Upper lobe of left lung (tissue), 6 donors: Measurements from ENCODE around the gene CCNI. TPM values are rescaled to one million over a fixed set of nuclear protein-coding genes. Genes with fewer than 3 reads are reported as not detected.

Source experiments
- ATAC-seq, 2 donors: fragments of 200-7000 bp; cut with Tn5 transposase; one replicate each; pipeline ENCODE4 v1.9.1; 2022; ENCODE audit warnings: mild to moderate bottlenecking in 2 of 2, moderate library complexity in 2 of 2; ENCODE audit not compliant: low FRiP score in 2 of 2
- DNase-seq, 2 donors: peaks; one replicate each; pipeline ENCODE4 v3.0.0-alpha.2; 2019 to 2020
- H3K27ac ChIP-seq, 4 donors: fragments of 200-600 bp; sonication (generic); one replicate each; pipeline ENCODE4 v1.5.1; 2016 to 2019
- H3K27me3 ChIP-seq, 4 donors: fragments of 200-600 bp; sonication (generic); one replicate each; pipeline ENCODE4 v1.5.1; 2017 to 2019
- H3K36me3 ChIP-seq, 4 donors: fragments of 200-600 bp; sonication (generic); one replicate each; pipeline ENCODE4 v1.5.1; 2016 to 2019
- H3K4me1 ChIP-seq, 4 donors: fragments of 200-600 bp; sonication (generic); one replicate each; pipeline ENCODE4 v1.5.1; 2018 to 2019
- H3K4me3 ChIP-seq, 4 donors: fragments of 200-600 bp; sonication (generic); one replicate each; pipeline ENCODE4 v1.5.1; 2017 to 2019; ENCODE audit warnings: mild to moderate bottlenecking in 2 of 4, moderate library complexity in 1 of 4
- H3K9me3 ChIP-seq, 4 donors: fragments of 200-600 bp; sonication (generic); one replicate each; pipeline ENCODE4 v1.5.1; 2018 to 2019
- EP300 ChIP-seq, 4 donors: sonication (generic); formaldehyde crosslinking; IDR thresholded peaks; one replicate each; pipeline ENCODE4 v1.5.1; 2017; ENCODE audit warnings: antibody characterized with exemption in 4 of 4, control low read depth in 2 of 4
- POLR2A ChIP-seq, 4 donors: fragments of 450-650 bp; IDR thresholded peaks; one replicate each; pipeline ENCODE4 v1.5.1; 2016 to 2017; ENCODE audit warnings: antibody characterized with exemption in 4 of 4, mild to moderate bottlenecking in 2 of 4
- POLR2AphosphoS5 ChIP-seq, 2 donors: sonication (generic); formaldehyde crosslinking; IDR thresholded peaks; one replicate each; pipeline ENCODE4 v1.5.1; 2017; ENCODE audit warnings: antibody characterized with exemption in 2 of 2
- WGBS, 2 donors: methylation state at CpG; one replicate each; pipeline ENCODE4 v1.1.5; 2017 to 2018; 5-methylcytosine and 5-hydroxymethylcytosine counted together
- total RNA-seq, 6 donors: library from RNA; depleted of rRNA in 4 of 6; stranded (reverse); fragments of >200 nt in 4 of 6; gene quantifications; one replicate each; pipeline versions ENCODE4 v1.1.0 to v1.2.1, GENCODE V29; 2016 to 2021
- TF ChIP-seq, protein P1 (sequence below), 6 experiments: fragments of 450-650 bp in 4 of 6; fragments of 200-600 bp in 2 of 6; sonication (generic) in 2 of 6; IDR thresholded peaks; one replicate each; pipeline ENCODE4 v1.5.1; 2016 to 2019; ENCODE audit warnings: antibody characterized with exemption in 6 of 6
- donor health status: DM: no; HTN: no; CAD: no; lungs with moderate emphysema.
- donor health status: DM: no; HTN: yes; CAD: no; lungs with severe emphysema.

CCNI gene
- total RNA-seq, 6 donors from 2014 or later = 132 to 305 (median 216) TPM

DNA sequence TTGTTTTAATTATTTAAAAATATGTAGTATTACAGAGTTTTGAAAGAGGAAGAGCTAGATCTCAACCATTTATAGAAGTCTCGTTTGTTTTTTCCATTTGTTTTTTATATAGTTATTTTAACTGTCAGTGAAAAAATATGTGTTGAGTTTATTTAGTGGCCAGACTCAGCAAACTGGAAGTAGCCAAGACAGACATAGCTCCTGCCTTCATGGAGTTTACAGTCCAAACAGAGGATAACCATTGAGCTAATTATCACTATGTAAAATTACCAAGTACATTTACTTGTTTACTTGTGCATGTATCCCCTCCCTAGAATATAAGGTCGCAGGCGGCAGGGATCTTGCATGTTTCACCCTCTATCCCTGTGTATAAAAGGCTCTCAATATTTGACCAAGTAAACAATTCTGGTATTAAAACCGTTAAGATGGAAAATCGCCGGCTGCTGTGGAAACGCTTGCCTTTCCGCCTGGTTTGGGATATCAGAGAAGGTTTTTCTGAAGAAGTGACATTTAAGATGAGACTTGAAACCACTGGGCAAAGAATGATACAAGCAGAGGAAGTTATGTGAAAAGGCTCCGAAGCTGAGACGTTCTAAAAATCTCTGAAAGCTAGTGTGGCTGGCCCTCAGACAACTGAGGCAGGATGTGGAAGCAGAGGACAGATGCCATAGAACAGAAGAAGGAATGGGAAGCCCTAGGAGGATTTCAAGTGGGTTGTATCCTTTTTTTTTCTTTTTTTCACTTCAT lies 1.3 kb upstream of the CCNI start:
- 75 to 77% methylated on average over 10 of the region's 10 CpGs for WGBS, 2 donors
- Histone ChIP-seq H3K4me3 (peak overlapping the region in 3 of 4 donors; percentile 64 to 92 (median 67)), H3K27me3 (no peaks in the 10 kb centered on the region), H3K4me1 (peaks cover 18 to 31% (median 24%) of the 10 kb centered on the region in 4 donors), H3K27ac (peak overlapping the region; percentile 97 to 100 (median 100)), H3K36me3 (no peaks in the 10 kb centered on the region), H3K9me3 (no peaks in the 10 kb centered on the region)
- ATAC-seq = no peak
- TF ChIP-seq, protein P1, sequence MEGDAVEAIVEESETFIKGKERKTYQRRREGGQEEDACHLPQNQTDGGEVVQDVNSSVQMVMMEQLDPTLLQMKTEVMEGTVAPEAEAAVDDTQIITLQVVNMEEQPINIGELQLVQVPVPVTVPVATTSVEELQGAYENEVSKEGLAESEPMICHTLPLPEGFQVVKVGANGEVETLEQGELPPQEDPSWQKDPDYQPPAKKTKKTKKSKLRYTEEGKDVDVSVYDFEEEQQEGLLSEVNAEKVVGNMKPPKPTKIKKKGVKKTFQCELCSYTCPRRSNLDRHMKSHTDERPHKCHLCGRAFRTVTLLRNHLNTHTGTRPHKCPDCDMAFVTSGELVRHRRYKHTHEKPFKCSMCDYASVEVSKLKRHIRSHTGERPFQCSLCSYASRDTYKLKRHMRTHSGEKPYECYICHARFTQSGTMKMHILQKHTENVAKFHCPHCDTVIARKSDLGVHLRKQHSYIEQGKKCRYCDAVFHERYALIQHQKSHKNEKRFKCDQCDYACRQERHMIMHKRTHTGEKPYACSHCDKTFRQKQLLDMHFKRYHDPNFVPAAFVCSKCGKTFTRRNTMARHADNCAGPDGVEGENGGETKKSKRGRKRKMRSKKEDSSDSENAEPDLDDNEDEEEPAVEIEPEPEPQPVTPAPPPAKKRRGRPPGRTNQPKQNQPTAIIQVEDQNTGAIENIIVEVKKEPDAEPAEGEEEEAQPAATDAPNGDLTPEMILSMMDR (IDR thresholded peaks at IDR 0.05) = no peak
- TF ChIP-seq POLR2A (IDR thresholded peaks at IDR 0.05) = no peak
- TF ChIP-seq EP300 (IDR thresholded peaks at IDR 0.05) = no peak
- no peak for TF ChIP-seq POLR2AphosphoS5 (IDR thresholded peaks at IDR 0.05)
- no peak for DNase-seq

DNA sequence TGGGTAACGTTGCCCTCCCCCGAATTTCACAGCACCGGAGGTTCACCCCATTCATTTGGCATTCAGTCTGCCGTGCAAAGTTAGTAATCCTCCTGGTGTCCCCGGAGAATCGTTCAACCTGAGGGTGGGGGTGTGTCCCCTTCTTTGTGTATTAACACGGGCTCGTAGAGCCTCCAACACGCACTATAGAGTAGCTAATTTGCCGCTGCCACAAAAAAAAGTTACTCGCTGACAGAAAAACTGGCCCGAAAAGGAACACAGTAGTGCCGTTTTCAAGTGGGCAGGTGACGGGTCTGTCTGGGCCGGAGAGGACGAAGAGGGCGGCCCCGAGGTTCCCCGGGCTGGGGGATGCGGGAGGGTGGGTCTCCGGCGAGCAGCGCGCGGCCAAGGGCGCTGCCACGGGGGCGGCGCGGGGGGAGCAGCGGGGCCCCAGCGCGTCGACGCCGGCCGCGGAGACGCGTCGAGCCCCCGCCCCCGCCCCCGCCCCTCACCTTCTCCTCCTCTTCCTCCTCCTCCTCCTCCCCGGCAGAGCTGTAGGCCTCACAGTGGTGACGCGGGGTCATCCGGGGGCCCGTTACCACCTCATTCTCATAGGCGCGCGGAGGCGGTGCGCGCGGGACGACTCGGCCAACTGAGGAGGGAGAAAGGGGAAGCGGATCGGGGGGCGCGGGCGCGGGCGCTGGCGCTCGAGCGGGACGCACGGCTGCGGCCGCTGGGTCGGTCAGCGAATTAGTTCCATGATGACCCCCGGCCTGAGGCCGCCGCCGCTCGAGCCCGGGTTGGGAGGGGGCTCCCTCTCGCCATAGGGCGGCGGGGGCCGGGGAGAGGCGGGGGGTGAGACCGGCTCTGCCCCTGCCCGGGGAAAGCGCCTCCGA lies 571 bp downstream of the CCNI start:
- TF ChIP-seq, protein P1 (IDR thresholded peaks at IDR 0.05) = no peak
- no peak for TF ChIP-seq EP300 (IDR thresholded peaks at IDR 0.05)
- peak in 1 of 4 donors; percentile 65 for TF ChIP-seq POLR2A (IDR thresholded peaks at IDR 0.05)
- TF ChIP-seq POLR2AphosphoS5 (IDR thresholded peaks at IDR 0.05) = peak; percentile 67 to 73
- no peaks in the 10 kb centered on the region for H3K27me3 ChIP-seq
- H3K27ac ChIP-seq = peak overlapping the region; percentile 97 to 100 (median 100)
- H3K4me3 ChIP-seq = peak overlapping the region; percentile 64 to 92 (median 73)
- peak; percentile 70 to 83 for ATAC-seq
- peaks cover 18 to 39% (median 32%) of the 10 kb centered on the region in 4 donors for H3K4me1 ChIP-seq
- no peaks in the 10 kb centered on the region for H3K9me3 ChIP-seq
- no peaks in the 10 kb centered on the region for H3K36me3 ChIP-seq
- peak; percentile 84 to 95 for DNase-seq
- 0 to 1% methylated on average over 39 to 68 of the region's 89 CpGs for WGBS, 2 donors

DNA sequence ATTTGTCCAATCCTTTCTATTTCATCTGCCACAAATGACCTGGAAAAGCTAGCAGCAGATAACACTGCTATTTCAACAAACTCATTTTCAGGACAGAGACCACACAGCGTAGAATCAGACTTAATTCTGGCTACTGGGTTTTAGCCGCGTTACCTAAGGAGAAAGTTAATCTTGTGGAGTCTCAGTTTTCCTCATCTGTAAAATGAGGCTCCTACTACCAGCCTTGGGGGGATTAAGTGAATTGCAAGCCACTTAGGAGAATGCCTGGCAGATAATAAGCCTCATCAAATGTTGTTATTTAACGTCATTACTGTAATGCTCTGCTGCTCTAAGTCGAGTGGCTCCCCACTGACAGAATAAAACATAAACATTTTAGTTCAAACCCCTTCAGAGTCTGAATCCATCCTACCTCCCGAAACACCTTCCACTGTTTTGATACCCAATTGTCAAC lies 1.4 kb downstream of the CCNI start:
- H3K4me1 ChIP-seq = peaks cover 18 to 47% (median 34%) of the 10 kb centered on the region in 4 donors
- H3K27ac ChIP-seq = peak overlapping the region; percentile 97 to 100 (median 100)
- no peaks in the 10 kb centered on the region for H3K9me3 ChIP-seq
- H3K36me3 ChIP-seq = no peaks in the 10 kb centered on the region
- DNase-seq (no peak), ATAC-seq (no peak)
- no peak for TF ChIP-seq POLR2AphosphoS5 (IDR thresholded peaks at IDR 0.05)
- TF ChIP-seq POLR2A (IDR thresholded peaks at IDR 0.05) = no peak
- no peak for TF ChIP-seq EP300 (IDR thresholded peaks at IDR 0.05)
- TF ChIP-seq, protein P1 (IDR thresholded peaks at IDR 0.05) = no peak
- H3K4me3 ChIP-seq = peak overlapping the region; percentile 64 to 92 (median 73)
- 6 to 10% methylated on average over 6 of the region's 6 CpGs for WGBS, 2 donors
- no peaks in the 10 kb centered on the region for H3K27me3 ChIP-seq

DNA sequence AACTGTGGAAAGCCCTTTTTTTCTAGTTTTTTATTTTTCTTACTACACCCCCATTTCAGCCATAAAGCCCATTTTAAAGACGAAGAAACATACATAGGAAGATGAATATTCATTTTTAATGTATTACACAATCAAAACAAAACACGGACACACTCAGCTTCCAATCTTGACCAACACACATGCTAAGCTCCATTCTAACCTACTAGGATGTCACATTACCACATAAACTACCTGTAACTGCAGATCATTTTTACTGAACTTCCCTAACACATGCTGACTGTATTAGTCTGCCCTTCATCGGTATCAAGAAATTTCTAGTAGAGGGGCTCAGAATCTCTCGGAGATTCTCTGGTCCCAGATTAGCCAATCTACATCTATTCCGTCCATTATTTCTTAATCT lies 1.8 kb downstream of the CCNI start:
- peak overlapping the region; percentile 97 to 100 (median 100) for H3K27ac ChIP-seq
- no peaks in the 10 kb centered on the region for H3K27me3 ChIP-seq
- DNase-seq (no peak), ATAC-seq (no peak)
- H3K4me3 ChIP-seq = peak overlapping the region; percentile 64 to 92 (median 73)
- no peaks in the 10 kb centered on the region for H3K36me3 ChIP-seq
- no peaks in the 10 kb centered on the region for H3K9me3 ChIP-seq
- 6 to 9% methylated on average over 5 of the region's 5 CpGs for WGBS, 2 donors
- TF ChIP-seq EP300 (IDR thresholded peaks at IDR 0.05) (no peak), POLR2AphosphoS5 (IDR thresholded peaks at IDR 0.05) (no peak), POLR2A (IDR thresholded peaks at IDR 0.05) (no peak)
- TF ChIP-seq, protein P1 (IDR thresholded peaks at IDR 0.05) = no peak
- peaks cover 18 to 49% (median 34%) of the 10 kb centered on the region in 4 donors for H3K4me1 ChIP-seq
